Panc1 (cell line): Measurements from ENCODE around the gene POU5F2. TPM values are rescaled to one million over a fixed set of nuclear protein-coding genes. Genes with fewer than 3 reads are reported as not detected.

Experiments
- ATAC-seq: fragments of 200-7000 bp; cut with Tn5 transposase; 2 replicates; pipeline ENCODE4 v1.9.1; 2020; ENCODE audit warnings: mild to moderate bottlenecking, moderate library complexity
- BruUV-seq: library from RNA; stranded (reverse); fragments of 400-500 nt; replicated peaks from 2 replicates; lab custom pipeline; 2021; lab: Mats Ljungman, UMichigan
- CTCF ChIA-PET: fragments of 300-600 bp; sonication (Branson Sonifier 250); formaldehyde crosslinking; loops from one replicate; lab custom pipeline; 2022; ENCODE audit warnings: antibody characterized with exemption; lab: Charles Lee
- POLR2A ChIA-PET: fragments of 300-600 bp; sonication (Branson Sonifier 250); formaldehyde crosslinking; loops from one replicate; lab custom pipeline; 2022; ENCODE audit warnings: antibody characterized with exemption; lab: Charles Lee
- DNase-seq: peaks from one replicate; pipeline ENCODE4 v3.0.0-alpha.2; 2010; ENCODE audit warnings: low read depth, low spot score
- H3K27ac ChIP-seq: 2 replicates; pipeline ENCODE4 v1.5.1; 2011; ENCODE audit warnings: mild to moderate bottlenecking, low read length, inconsistent platforms
- H3K27me3 ChIP-seq: fragments of 200-500 bp; sonication (Bioruptor generic); 2 replicates; pipeline ENCODE4 v1.6.0; 2014; ENCODE audit warnings: low read length, inconsistent platforms; ENCODE audit not compliant: control insufficient read depth, insufficient read depth
- H3K36me3 ChIP-seq: fragments of 200-500 bp; sonication (Bioruptor generic); 2 replicates; pipeline ENCODE4 v1.5.1; 2014; ENCODE audit warnings: inconsistent platforms, mild to moderate bottlenecking, low read length, moderate library complexity; ENCODE audit not compliant: control insufficient read depth, insufficient read depth
- H3K4me1 ChIP-seq: 2 replicates; pipeline ENCODE4 v1.5.1; 2011; ENCODE audit warnings: inconsistent platforms, mild to moderate bottlenecking, low read length, moderate library complexity; ENCODE audit not compliant: control insufficient read depth, insufficient read depth
- H3K4me3 ChIP-seq, 2 experiments: 2 replicates each; pipeline ENCODE4 v1.5.1; 2011 to 2012; ENCODE audit warnings: low read depth in 2 of 2, low read length in 2 of 2, mild to moderate bottlenecking in 2 of 2, inconsistent platforms in 1 of 2, moderate library complexity in 1 of 2
- H3K9me3 ChIP-seq: fragments of 200-500 bp; sonication (Bioruptor generic); 2 replicates; pipeline ENCODE4 v1.5.1; 2014; ENCODE audit warnings: low read depth, mild to moderate bottlenecking, inconsistent platforms, low read length, moderate library complexity; ENCODE audit not compliant: control insufficient read depth, insufficient read depth
- CTCF ChIP-seq: fragments of 450-650 bp; IDR thresholded peaks from 2 replicates; pipeline ENCODE4 v1.5.1; 2017; ENCODE audit warnings: mild to moderate bottlenecking
- POLR2AphosphoS5 ChIP-seq: IDR thresholded peaks from 2 replicates; pipeline ENCODE4 v1.6.1; 2012; ENCODE audit warnings: mild to moderate bottlenecking, low read depth, low read length, moderate library complexity
- REST ChIP-seq, 2 experiments: IDR thresholded peaks; 2 replicates each; pipeline ENCODE4 v1.6.1; 2011 to 2012; ENCODE audit warnings: low read depth in 2 of 2, control low read depth in 1 of 2, low read length in 1 of 2, mild to moderate bottlenecking in 1 of 2, moderate library complexity in 1 of 2; ENCODE audit not compliant: insufficient read depth in 1 of 2
- SIN3A ChIP-seq: IDR thresholded peaks from 2 replicates; pipeline ENCODE4 v1.6.1; 2012; ENCODE audit warnings: low read depth, mild to moderate bottlenecking, low read length, moderate library complexity, borderline replicate concordance; ENCODE audit not compliant: insufficient read depth
- TCF7L2 ChIP-seq: IDR thresholded peaks from 2 replicates; pipeline ENCODE4 v1.6.1; 2011; ENCODE audit warnings: mild to moderate bottlenecking, low read depth, low read length, inconsistent platforms
- in situ Hi-C: cut with HindIII; loops from 2 replicates; pipeline ENCODE4 v1.10.0; 2016; ENCODE audit warnings: low sequenced_read_pairs, low pct_unique_long_range_greater_than_20kb
- intact Hi-C: fragments of 100-400 bp; cut with micrococcal nuclease; formaldehyde crosslinking; loops from one replicate; pipeline ENCODE4 v1.10.0; 2022; ENCODE audit not compliant: unreplicated experiment
- total RNA-seq: library from RNA; stranded (reverse); gene quantifications from one replicate; pipeline ENCODE4 v1.2.1, GENCODE V29; 2021; ENCODE audit not compliant: unreplicated experiment

Gene POU5F2
- total RNA-seq, 1 experiment from 2014 or later: 0.39 TPM

GRCh38 chr5:93726595-93726994 lies 14.8 kb downstream of the POU5F2 start:
- Histone ChIP-seq H3K4me1 (no peaks in the 10 kb centered on the region), H3K9me3 (no peaks in the 10 kb centered on the region), H3K27me3 (no peaks in the 10 kb centered on the region), H3K27ac (no peak overlapping the region), H3K36me3 (no peaks in the 10 kb centered on the region), H3K4me3 (no peak overlapping the region)
- ChIA-PET POLR2A (no interaction called here), CTCF (no interaction called here)
- intact Hi-C loops (no loop called here), in situ Hi-C loops (no loop called here)
- no TSS peak for BruUV-seq
- ATAC-seq: no peak
- TF ChIP-seq REST (IDR thresholded peaks at IDR 0.05; ENCODE audit: insufficient read depth in 1 of 2, low read depth in 2 of 2, low read length in 1 of 2) (no peak), TCF7L2 (no peak), CTCF (no peak), SIN3A (no peak), POLR2AphosphoS5 (no peak)
- no peak for DNase-seq

- CTCF ChIA-PET: interaction anchor here (0.6 kb wide), 1 partner anchor 8 kb away, joined by 3 read pairs; no protein-coding TSS in a partner anchor
- Histone ChIP-seq H3K4me3 (no peak overlapping the region), H3K9me3 (no peaks in the 10 kb centered on the region), H3K4me1 (no peaks in the 10 kb centered on the region), H3K27me3 (no peaks in the 10 kb centered on the region), H3K27ac (no peak overlapping the region), H3K36me3 (no peaks in the 10 kb centered on the region)
- TF ChIP-seq CTCF: no peak
- TF ChIP-seq REST (IDR thresholded peaks at IDR 0.05; ENCODE audit: insufficient read depth in 1 of 2, low read depth in 2 of 2, low read length in 1 of 2): no peak
- no peak for TF ChIP-seq POLR2AphosphoS5
- no peak for TF ChIP-seq SIN3A
- TF ChIP-seq TCF7L2: no peak
- POLR2A ChIA-PET: no interaction called here
- intact Hi-C loops (no loop called here), in situ Hi-C loops (no loop called here)
- DNase-seq (no peak), ATAC-seq (no peak)
- BruUV-seq: no TSS peak
These were observed 16.6 kb downstream of the POU5F2 start for GRCh38 chr5:93724791-93725190.
